GM12878 (cell line): ENCODE measurements around the gene UST. TPM values are rescaled to one million over a fixed set of nuclear protein-coding genes. Genes with fewer than 3 reads are reported as not detected.

ENCODE experiments used
- ATAC-seq: fragments of 200-7000 bp; cut with Tn5 transposase; 3 replicates; pipeline ENCODE4 v1.9.1; 2020; ENCODE audit warnings: mild to moderate bottlenecking, moderate library complexity
- BruUV-seq: library from RNA; stranded (reverse); fragments of 400-500 nt; replicated peaks from 2 replicates; lab custom pipeline; 2021; lab: Mats Ljungman, UMichigan
- CTCF ChIA-PET: fragments of 300-600 bp; sonication (Branson Sonifier 250); formaldehyde crosslinking; extraction: SDS; loops from one replicate; lab custom pipeline; 2021; ENCODE audit warnings: inconsistent platforms; lab: Yijun Ruan, JAX
- POLR2A ChIA-PET: fragments of 350-600 bp; formaldehyde crosslinking; extraction: SDS; loops from one replicate; lab custom pipeline; 2021; ENCODE audit warnings: inconsistent platforms; lab: Charles Lee
- RAD21 ChIA-PET: fragments of 300-600 bp; sonication (Branson Sonifier 250); formaldehyde crosslinking; loops from one replicate; lab custom pipeline; 2023; ENCODE audit warnings: antibody characterized with exemption; ENCODE audit not compliant: unreplicated experiment; lab: Charles Lee
- SMC1A ChIA-PET: fragments of 300-600 bp; sonication (Branson Sonifier 250); formaldehyde crosslinking; loops from one replicate; lab custom pipeline; 2023; ENCODE audit not compliant: unreplicated experiment, uncharacterized antibody; lab: Charles Lee
- DNase-seq: peaks from one replicate; pipeline ENCODE4 v3.0.0-alpha.2; 2011; ENCODE audit warnings: low read depth, low spot score
- FAIRE-seq: peaks from 3 replicates; lab custom pipeline; 2011; peaks lifted over from hg19 to GRCh38; lab: Jason Lieb, UNC
- H2AFZ ChIP-seq: 2 replicates; pipeline ENCODE4 v1.6.0; 2011; ENCODE audit warnings: low read depth, low read length, control low read depth; ENCODE audit not compliant: control insufficient read depth
- H3K27ac ChIP-seq: 2 replicates; pipeline ENCODE4 v1.5.1; 2011; ENCODE audit warnings: control low read depth; ENCODE audit not compliant: control insufficient read depth, insufficient read depth
- H3K27me3 ChIP-seq, 2 experiments: replicated peaks in 1 of 2; 2 replicates each; pipeline versions ENCODE4 v1.6.0 to v1.6.1; 2011; ENCODE audit warnings: low read length in 1 of 2; ENCODE audit not compliant: control insufficient read depth in 2 of 2, insufficient read depth in 2 of 2
- H3K36me3 ChIP-seq, 2 experiments: 2 replicates each; pipeline ENCODE4 v1.5.1; 2011; ENCODE audit warnings: low read length in 1 of 2; ENCODE audit not compliant: control insufficient read depth in 2 of 2, insufficient read depth in 2 of 2
- H3K4me1 ChIP-seq: 2 replicates; pipeline ENCODE4 v1.6.1; 2011; ENCODE audit warnings: mild to moderate bottlenecking, low read length, moderate library complexity, mixed read lengths; ENCODE audit not compliant: control insufficient read depth, insufficient read depth
- H3K4me2 ChIP-seq: 2 replicates; pipeline ENCODE4 v1.6.0; 2011; ENCODE audit warnings: control low read depth; ENCODE audit not compliant: control insufficient read depth, insufficient read depth
- H3K4me3 ChIP-seq: fragments of 200-600 bp; sonication (generic); 2 replicates; pipeline ENCODE4 v1.5.1; 2016
- H3K79me2 ChIP-seq: 2 replicates; pipeline ENCODE4 v1.6.0; 2011; ENCODE audit warnings: low read length; ENCODE audit not compliant: control insufficient read depth, insufficient read depth
- H3K9ac ChIP-seq: 2 replicates; pipeline ENCODE4 v1.8.0; 2011; ENCODE audit warnings: low read length, control low read depth, mixed read lengths; ENCODE audit not compliant: control insufficient read depth, insufficient read depth
- H3K9me3 ChIP-seq: replicated peaks from 3 replicates; pipeline ENCODE4 v1.5.1; 2011; ENCODE audit warnings: mild to moderate bottlenecking, low read length; ENCODE audit not compliant: control insufficient read depth, insufficient read depth
- H4K20me1 ChIP-seq: 2 replicates; pipeline ENCODE4 v1.6.0; 2011; ENCODE audit not compliant: control insufficient read depth, insufficient read depth
- ASH2L ChIP-seq: fragments of 300-600, 200-600 bp; sonication (generic); IDR thresholded peaks from 2 replicates; pipeline ENCODE4 v1.6.1; 2017; ENCODE audit warnings: low read depth, mild to moderate bottlenecking, borderline replicate concordance
- BMI1 ChIP-seq: fragments of 450-650 bp; IDR thresholded peaks from 2 replicates; pipeline ENCODE4 v1.6.1; 2016; ENCODE audit warnings: mild to moderate bottlenecking, moderate library complexity, borderline replicate concordance
- GATAD2B ChIP-seq: fragments of 450-650 bp; conservative IDR thresholded peaks from 2 replicates; pipeline ENCODE4 v1.6.1; 2017; ENCODE audit warnings: low read depth, mild to moderate bottlenecking, moderate library complexity
- MYC ChIP-seq: IDR thresholded peaks from 2 replicates; pipeline ENCODE4 v1.6.1; 2011; ENCODE audit warnings: mild to moderate bottlenecking, low read length, moderate library complexity, inconsistent platforms; ENCODE audit not compliant: insufficient read depth, insufficient replicate concordance, insufficient read length, severe bottlenecking
- SIN3A ChIP-seq: IDR thresholded peaks from 2 replicates; pipeline ENCODE4 v1.6.1; 2012; ENCODE audit warnings: low read depth, low read length, improper control_type of control experiment
- SMAD5 ChIP-seq: IDR thresholded peaks from 2 replicates; pipeline ENCODE4 v1.6.1; 2016; ENCODE audit warnings: antibody characterized with exemption, low read depth
- SUZ12 ChIP-seq: fragments of 200-600 bp; sonication (generic); IDR thresholded peaks from one replicate; pipeline ENCODE4 v1.6.1; 2018; ENCODE audit warnings: antibody characterized with exemption, mild to moderate bottlenecking; ENCODE audit not compliant: unreplicated experiment
- WGBS: methylation state at CpG from one replicate; pipeline ENCODE4 v1.1.6; 2016; ENCODE audit warnings: low lambda C conversion rate; ENCODE audit not compliant: insufficient replicate concordance, insufficient coverage; ENCODE audit errors: missing lambda C conversion rate; 5-methylcytosine and 5-hydroxymethylcytosine counted together
- in situ Hi-C: fragments of 300-500 bp; cut with MboI; formaldehyde crosslinking; loops from 9 replicates; pipeline ENCODE4 v1.14.3; 2018; ENCODE audit warnings: mixed read lengths
- intact Hi-C: fragments of 100-400 bp; cut with micrococcal nuclease; formaldehyde crosslinking; loops from one replicate; pipeline ENCODE4 v1.14.2; 2022; ENCODE audit not compliant: unreplicated experiment
- polyA plus RNA-seq, 11 experiments: library from polyadenylated mRNA; depleted of rRNA in 4 of 11; unstranded in 6 of 11; stranded (reverse) in 5 of 11; fragments of >200 nt; fragmentation: Nextera tagmentation in 4 of 11; fragmentation: Illumina TruSeq in 1 of 11; extraction: Ambion mirVana in 4 of 11; extraction: Trizol in 1 of 11; gene quantifications; 1 replicate in 1 of 11; 2 replicates in 10 of 11; pipeline versions ENCODE4 v1.2.1 to v1.2.3, GENCODE V29; 2011 to 2016; ENCODE audit warnings: inconsistent platforms in 2 of 11, missing spikeins in 2 of 11, low read depth in 1 of 11
- total RNA-seq, 4 experiments: library from RNA; depleted of rRNA in 3 of 4; stranded (reverse); fragments of >200 nt in 3 of 4; fragmentation: Illumina TruSeq in 1 of 4; extraction: Trizol in 1 of 4; gene quantifications; 2 replicates each; pipeline versions ENCODE4 v1.2.1 to v1.2.3, GENCODE V29; 2013 to 2021
- TF ChIP-seq, protein P1 (sequence below): fragments of 450-650 bp; IDR thresholded peaks from 2 replicates; pipeline ENCODE4 v1.6.1; 2017; ENCODE audit warnings: low read depth, mild to moderate bottlenecking, moderate library complexity
- TF ChIP-seq, protein P2 (sequence below): IDR thresholded peaks from 2 replicates; pipeline ENCODE4 v1.6.1; 2011; ENCODE audit warnings: mild to moderate bottlenecking, low read depth, low read length, moderate library complexity; ENCODE audit not compliant: insufficient replicate concordance

The UST gene
- total and polyA plus RNA-seq, 10 of the 15 experiments (the other 5 are each of a cell fraction or from before 2014, with no cell fraction given) = 0.74 to 43.3 (median 2.2) TPM

DNA sequence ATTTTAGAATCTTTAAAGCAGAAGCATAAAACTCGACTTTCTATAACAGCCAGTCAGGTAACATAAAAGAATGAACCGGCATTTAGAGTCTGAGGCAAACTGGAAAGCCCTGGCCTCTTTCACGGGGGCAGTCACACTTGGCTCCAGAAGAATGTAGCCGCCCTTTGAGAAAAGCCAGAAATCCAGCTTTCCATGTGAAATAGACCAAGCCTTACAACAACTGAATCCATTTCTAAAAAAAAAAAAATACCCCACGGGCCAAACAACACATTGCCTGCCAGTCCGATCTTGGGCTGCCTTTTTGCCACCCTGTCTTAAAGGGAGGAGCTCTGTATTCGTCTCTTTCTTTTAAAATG lies 317.8 kb downstream of the UST start:
- Histone ChIP-seq H3K4me1 (peaks cover 42% of the 10 kb centered on the region), H3K27ac (no peak overlapping the region), H3K4me3 (no peak overlapping the region), H3K27me3 (no peaks in the 10 kb centered on the region), H3K36me3 (no peaks in the 10 kb centered on the region), H3K79me2 (no peaks in the 10 kb centered on the region), H3K9me3 (peaks cover 6% of the 10 kb centered on the region; the same call in 2 of the 3 replicates), H2AFZ (no peak overlapping the region), H3K9ac (no peak overlapping the region), H4K20me1 (no peaks in the 10 kb centered on the region), H3K4me2 (no peak overlapping the region)
- in situ Hi-C loops = no loop called here
- DNase-seq (no peak), ATAC-seq (no peak), FAIRE-seq (no peak)
- SMC1A ChIA-PET = interaction anchor here (0.6 to 17.7 kb wide), 17 partner anchors 8 to 550 kb away, joined by 3 to 1060 read pairs (median 4); no protein-coding TSS in a partner anchor
- WGBS = 93% methylated on average over 7 of the region's 7 CpGs
- CTCF ChIA-PET = interaction anchor here (0.6 to 10.5 kb wide), 8 partner anchors 9 to 415 kb away, joined by 3 to 174 read pairs (median 30); no protein-coding TSS in a partner anchor
- RAD21 ChIA-PET = interaction anchor here (0.7 to 16.8 kb wide), 15 partner anchors 10 to 415 kb away, joined by 3 to 521 read pairs (median 8); no protein-coding TSS in a partner anchor
- no TSS peak for BruUV-seq
- POLR2A ChIA-PET = interaction anchor here (0.7 to 14.3 kb wide), 7 partner anchors 9 to 418 kb away, joined by 3 to 298 read pairs (median 33); no protein-coding TSS in a partner anchor
- intact Hi-C loops = loop anchor here (5.0 kb wide), 1 partner anchor 32 kb away; no protein-coding TSS in a partner anchor
- no peak for TF ChIP-seq SUZ12

DNA sequence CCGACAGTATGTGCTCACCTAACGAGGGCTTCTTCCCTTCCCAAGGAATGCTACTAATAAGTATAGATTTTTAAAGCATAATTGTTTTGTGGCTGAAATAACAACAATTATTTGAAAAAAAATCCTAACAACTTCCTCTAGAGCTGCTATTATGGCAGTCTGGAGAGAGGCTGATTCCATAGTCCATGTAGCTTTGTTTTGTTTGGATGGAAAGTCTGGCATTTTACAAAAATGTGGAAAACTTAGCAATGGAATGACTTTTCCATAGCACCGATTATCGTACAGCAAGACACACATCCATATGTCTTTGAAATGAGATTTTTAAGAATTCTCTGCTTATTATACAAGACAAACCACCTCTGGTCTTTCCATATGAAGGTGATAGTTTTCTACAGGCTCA lies 318.3 kb downstream of the UST start:
- TF ChIP-seq, protein P1, sequence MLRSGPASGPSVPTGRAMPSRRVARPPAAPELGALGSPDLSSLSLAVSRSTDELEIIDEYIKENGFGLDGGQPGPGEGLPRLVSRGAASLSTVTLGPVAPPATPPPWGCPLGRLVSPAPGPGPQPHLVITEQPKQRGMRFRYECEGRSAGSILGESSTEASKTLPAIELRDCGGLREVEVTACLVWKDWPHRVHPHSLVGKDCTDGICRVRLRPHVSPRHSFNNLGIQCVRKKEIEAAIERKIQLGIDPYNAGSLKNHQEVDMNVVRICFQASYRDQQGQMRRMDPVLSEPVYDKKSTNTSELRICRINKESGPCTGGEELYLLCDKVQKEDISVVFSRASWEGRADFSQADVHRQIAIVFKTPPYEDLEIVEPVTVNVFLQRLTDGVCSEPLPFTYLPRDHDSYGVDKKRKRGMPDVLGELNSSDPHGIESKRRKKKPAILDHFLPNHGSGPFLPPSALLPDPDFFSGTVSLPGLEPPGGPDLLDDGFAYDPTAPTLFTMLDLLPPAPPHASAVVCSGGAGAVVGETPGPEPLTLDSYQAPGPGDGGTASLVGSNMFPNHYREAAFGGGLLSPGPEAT = no peak
- TF ChIP-seq SIN3A (no peak), ASH2L (no peak), BMI1 (no peak), SMAD5 (no peak), GATAD2B (no peak), MYC (no peak)
- TF ChIP-seq, protein P2, sequence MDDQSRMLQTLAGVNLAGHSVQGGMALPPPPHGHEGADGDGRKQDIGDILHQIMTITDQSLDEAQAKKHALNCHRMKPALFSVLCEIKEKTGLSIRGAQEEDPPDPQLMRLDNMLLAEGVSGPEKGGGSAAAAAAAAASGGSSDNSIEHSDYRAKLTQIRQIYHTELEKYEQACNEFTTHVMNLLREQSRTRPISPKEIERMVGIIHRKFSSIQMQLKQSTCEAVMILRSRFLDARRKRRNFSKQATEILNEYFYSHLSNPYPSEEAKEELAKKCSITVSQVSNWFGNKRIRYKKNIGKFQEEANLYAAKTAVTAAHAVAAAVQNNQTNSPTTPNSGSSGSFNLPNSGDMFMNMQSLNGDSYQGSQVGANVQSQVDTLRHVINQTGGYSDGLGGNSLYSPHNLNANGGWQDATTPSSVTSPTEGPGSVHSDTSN = no peak
- Histone ChIP-seq H3K4me2 (no peak overlapping the region), H3K4me3 (no peak overlapping the region), H4K20me1 (no peaks in the 10 kb centered on the region), H3K79me2 (no peaks in the 10 kb centered on the region), H3K36me3 (no peaks in the 10 kb centered on the region), H3K27me3 (no peaks in the 10 kb centered on the region), H3K9me3 (peaks cover 6% of the 10 kb centered on the region; the same call in 2 of the 3 replicates), H3K9ac (no peak overlapping the region), H2AFZ (no peak overlapping the region), H3K27ac (peak overlapping the region; percentile 95), H3K4me1 (peaks cover 42% of the 10 kb centered on the region)
- SMC1A ChIA-PET = interaction anchor here (0.6 to 17.7 kb wide), 16 partner anchors 9 to 419 kb away, joined by 3 to 1060 read pairs (median 8); no protein-coding TSS in a partner anchor
- intact Hi-C loops (loop anchor here (5.0 kb wide), 1 partner anchor 33 kb away; no protein-coding TSS in a partner anchor), in situ Hi-C loops (no loop called here)
- RAD21 ChIA-PET = interaction anchor here (0.7 to 16.8 kb wide), 16 partner anchors 8 to 414 kb away, joined by 3 to 521 read pairs (median 10); no protein-coding TSS in a partner anchor
- CTCF ChIA-PET = interaction anchor here (0.7 to 10.5 kb wide), 11 partner anchors 9 to 487 kb away, joined by 4 to 174 read pairs (median 25); no protein-coding TSS in a partner anchor
- WGBS = 88% methylated on average over 4 of the region's 4 CpGs
- ATAC-seq (no peak), FAIRE-seq (no peak), DNase-seq (no peak)
- BruUV-seq = no TSS peak
- POLR2A ChIA-PET = interaction anchor here (0.9 to 14.3 kb wide), 8 partner anchors 9 to 418 kb away, joined by 3 to 298 read pairs (median 26); no protein-coding TSS in a partner anchor
